GM18520 (cell line): ENCODE data around the gene SDK2.

Experiments used
- ATAC-seq: cut with Tn5 transposase; IDR thresholded peaks from one replicate; pipeline ENCODE4 v1.9.1; 2021; ENCODE audit not compliant: unreplicated experiment

SDK2 gene

DNA sequence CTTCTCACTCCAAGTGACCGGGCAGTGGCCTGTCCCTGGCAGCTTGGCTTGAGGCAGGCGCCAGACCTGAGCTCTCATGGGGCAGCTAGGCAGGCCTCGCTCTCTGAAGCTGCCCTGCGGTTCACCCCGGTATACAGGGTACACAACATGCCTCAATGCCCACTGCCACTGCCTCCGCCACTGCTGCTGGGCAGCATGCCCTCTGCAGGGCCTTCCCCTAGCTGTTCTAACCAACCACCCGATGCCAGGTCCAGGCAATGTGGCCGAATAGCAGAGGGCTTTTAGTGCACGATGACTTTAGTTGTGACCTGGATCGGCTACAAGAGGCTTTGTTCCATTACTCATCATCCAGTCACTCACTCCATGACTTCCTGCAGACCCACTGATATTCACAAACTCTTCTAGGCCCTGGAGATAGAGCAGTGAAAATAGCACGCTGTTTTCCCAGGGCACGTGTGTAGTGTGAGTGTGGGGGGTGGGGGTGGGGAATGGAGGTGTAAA lies 352.2 kb downstream of the SDK2 start:
- no peak for ATAC-seq

DNA sequence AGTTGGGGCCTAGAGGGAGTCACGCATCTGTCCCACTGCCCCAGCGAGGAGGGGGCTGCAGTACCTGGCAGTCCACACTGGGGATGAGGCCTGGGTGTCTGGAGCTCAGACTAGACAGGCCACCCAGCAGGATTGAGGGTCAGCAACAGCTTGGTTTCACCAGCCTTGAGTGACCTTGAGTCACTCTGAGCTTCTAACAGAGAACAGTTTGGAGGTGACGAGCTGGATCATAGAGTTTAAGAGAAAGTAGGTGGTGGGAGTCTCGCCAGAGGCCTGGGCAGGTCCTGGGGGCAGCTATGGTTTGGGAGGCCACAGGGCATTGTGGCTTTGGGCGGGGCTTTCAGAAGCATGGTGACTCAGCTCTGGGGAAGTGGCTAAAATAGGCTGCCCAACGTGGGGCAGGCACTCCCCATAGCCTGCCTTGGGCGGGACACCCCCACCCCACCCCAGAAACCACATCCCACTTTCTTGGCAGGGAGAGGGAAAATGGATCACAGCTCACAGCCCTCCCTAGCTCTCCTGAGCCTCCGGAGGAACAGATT lies 352.9 kb downstream of the SDK2 start:
- peak; percentile 83 for ATAC-seq

DNA sequence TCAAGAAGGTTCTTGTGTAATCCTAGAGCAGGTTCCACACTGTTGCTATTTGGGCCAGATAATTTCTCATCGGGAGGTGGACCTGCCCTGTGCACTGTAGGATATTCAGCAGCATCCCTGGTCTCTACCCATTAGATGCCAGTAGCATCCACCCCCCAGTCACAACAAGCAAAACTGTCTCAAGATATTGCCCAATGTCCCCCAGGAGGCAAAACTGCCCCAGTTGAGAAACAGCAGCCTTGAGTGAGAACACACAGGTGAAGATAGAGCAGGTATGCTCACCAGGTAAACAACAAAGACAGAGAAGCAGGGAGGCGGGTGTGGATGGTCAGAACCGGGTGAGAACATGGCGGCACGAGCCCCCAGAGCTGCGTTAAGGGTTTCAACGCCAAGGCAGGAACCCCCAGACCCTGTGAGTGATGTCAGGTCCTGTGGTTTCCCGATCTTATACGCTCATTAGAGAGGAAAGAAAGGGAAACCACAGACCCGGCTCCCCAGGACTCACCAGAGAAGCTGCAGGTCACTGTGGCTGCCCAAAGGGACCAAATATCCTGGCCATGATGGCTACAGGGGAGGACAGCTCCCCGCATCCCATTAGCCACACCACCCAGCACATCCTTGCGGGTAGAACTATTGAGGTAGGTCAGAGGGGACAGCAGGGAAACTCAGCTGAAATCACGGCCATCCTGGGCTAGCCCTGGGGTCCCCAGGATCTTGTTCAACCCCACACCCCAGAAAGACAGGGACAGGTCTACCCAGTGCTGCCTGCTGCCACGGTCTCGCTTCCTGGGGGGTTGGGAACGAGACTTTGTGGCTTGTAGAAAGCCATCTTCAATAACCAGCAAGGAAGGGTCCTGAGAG lies 353.6 kb downstream of the SDK2 start:
- ATAC-seq = no peak

DNA sequence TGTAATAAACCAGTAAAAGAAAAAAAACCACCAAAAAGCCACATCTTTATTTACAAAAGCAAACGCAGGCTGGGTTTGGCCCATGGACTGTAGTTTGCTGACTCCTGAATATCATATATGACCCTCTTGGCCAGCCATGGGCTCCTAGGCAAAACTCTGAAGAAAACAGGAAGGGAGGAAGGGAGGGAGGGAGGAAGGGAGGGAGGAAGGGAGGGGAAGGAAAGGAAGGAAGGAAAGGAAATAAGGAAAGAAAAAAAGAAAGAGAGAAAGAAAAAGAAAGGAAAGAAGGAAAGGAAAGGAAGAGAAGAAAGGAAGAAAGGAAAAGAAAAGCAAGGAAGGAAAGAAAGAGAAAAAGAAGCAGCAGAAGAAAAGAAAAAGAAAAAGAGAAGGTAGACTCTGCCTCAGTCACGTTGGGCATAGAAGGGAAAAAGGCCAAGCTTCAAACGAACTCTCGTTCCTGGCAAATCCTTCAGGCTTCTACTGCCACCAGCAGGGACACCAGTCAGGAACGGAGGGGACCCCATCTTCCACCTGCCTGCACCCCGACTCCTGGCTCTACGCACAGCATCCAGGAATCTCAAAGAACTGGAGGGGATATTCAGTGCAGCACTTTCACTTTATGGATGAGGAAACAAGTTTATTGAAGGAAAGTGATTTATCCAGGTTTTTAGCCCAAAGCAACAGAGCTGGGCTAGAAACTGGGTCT lies 354.5 kb downstream of the SDK2 start:
- ATAC-seq = no peak

DNA sequence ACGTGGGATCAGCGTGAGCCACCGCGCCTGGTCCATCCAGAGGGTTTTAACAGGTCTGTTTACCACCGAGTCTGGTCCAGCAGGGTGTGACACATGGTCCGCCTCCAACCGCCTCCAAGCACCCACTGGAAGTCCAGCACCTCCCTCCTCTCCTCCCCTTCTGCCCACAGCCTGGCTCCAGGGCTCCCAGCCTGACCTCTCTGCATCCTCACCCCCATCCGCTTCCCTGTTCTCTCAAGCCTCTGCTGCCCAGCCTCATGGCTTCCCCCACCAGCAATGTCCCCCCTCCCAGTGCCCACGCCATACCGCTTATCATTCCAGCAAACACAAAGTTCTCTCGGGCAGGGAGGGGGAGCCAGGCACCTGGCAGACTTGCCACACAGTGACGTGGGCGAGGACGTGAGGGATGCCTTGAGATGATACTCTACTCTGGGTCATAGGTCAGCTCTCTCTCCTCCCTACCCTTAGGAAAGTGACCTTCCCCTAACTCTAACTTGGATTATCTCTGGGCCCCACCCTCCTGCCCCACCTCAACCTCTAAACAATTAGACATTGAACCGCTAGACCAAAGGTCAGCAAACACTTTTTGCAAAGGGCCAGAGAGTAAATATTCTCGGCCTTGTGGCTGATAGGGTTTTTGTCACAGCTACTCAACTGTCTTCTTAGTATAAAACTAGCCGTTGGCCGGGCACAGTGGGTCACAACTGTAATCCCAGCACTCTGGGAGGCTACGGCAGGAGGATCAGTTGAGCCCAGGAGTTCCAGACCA lies 355.5 kb downstream of the SDK2 start:
- no peak for ATAC-seq

DNA sequence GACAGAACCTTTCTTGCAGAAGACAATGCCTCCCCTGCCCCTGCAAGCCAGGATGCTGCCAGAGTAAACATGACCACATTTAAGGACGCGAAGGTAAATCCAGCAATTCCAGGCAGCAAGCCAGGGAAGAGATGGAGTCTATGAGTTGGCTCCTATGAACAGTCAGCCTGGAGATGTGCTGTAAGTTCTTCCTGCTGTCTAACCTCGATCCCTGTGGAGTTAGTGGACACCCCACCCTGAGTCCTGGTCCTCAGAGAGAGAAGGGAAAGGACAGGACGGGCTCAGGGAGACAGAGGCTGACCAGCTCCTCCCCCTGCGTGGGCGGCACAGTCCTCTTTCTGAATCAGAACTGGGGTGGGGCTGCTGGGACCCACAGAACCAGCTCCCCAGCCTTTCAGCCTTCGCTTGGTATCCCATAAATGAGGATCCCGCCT lies 357.4 kb downstream of the SDK2 start:
- ATAC-seq = no peak

DNA sequence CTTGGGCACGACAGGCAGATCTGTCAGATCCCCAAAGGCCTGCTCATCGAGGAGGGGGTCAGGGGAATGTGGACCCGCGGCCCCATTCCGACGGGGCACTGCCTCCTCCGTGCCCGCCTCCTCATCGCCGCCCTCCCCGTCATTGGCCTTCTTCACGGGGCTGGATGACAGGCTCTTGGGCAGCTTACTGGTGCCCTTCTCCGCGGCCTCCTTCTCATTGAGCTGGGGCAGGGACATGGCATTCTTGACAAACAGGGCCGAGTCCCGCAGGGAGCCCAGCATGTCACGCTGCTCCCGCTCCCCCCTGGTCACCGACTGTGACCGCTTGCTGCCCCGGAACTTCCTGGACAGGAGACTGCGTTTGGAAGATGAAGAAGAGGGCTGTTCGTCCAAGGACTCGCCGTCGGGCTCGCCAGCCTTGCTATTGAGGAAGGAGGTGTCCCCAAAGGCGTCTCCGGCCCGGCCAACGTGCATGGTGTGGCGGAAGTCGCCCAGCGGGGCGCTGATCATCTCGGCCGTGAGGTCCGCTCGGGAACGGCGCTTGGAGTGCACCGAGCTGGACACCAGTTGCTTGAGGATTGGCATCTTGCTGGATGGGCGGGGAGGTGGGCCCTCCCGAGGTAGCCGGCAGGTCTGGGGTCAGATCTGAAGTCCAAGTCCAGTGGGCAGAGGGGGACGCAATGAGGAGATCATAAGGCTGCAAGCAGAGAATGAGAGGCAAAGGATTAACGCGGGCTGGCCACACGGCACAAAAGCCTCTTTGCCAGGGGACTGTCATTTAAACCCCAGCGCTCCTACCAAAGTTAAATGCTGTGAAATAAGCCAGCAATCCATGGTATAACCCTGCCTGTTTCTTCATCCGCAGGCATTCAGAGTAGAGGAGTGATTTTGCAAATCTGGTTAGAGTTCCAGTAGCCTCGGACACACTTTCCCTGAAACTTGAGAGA lies 358.1 kb downstream of the SDK2 start:
- ATAC-seq = no peak

DNA sequence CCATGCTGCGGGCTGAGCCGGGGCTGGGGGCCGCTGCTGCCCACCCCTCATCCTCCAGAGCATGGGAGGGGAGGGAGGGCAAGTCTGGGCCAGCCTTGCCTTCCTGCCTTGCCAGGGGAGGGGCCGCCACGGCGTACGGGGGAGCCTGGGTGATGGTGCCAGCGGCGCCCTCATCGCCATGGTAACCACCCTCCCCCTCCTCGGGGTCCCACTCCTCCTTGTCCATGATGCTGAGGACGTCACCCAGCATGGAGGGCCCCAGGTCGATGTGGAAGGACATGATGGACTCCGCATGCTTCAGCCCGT lies 358.7 kb downstream of the SDK2 start:
- no peak for ATAC-seq

DNA sequence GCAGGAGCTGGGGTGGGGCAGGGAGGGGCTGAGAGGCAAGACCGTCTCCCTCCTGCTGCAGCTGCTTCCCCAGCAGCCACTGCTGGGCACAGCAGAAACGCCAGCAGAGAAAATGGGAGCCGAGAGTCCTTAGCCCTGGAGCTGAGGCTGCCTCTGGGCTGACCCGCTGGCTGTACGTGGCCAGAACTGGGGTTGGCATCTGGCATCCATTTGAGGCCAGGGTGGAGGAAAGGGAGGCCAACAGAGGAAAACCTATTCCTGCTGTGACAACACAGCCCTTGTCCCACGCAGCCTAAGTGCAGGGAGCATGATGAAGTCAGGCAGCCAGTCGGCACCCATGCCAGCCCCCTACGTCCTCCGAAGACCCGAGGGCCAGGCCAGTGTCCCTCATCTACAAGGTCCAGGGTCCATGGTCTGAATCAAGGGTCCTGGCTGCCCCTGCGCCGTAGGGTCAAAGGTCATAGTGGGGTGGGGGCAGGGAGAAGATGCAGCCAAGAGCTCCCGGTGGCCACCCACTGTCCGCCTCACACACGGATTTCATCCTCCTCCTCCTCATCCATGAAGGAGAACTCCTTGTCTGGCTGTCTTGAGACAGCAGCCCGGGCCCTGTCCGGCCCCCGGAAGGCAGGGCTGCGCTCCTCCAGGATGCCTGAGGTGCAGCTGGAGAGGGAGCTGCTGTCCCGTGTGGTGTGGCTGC lies 359.2 kb downstream of the SDK2 start:
- ATAC-seq = no peak
